WTC11 (cell line): ENCODE measurements around the gene MAP3K1.

Experiments
- ELF4 ChIP-seq: sonication (generic); formaldehyde crosslinking; IDR thresholded peaks from 2 replicates; pipeline ENCODE4 v1.8.1; 2022; ENCODE audit warnings: low read depth, mild to moderate bottlenecking, moderate library complexity, missing genetic modification reagents
- NFYB ChIP-seq: sonication (generic); formaldehyde crosslinking; conservative IDR thresholded peaks from 2 replicates; pipeline ENCODE4 v1.8.0; 2022; ENCODE audit warnings: low read depth, missing genetic modification reagents
- TF ChIP-seq, protein P1 (sequence below): sonication (generic); formaldehyde crosslinking; IDR thresholded peaks from 2 replicates; pipeline ENCODE4 v1.8.1; 2022; ENCODE audit warnings: mild to moderate bottlenecking, missing genetic modification reagents, moderate library complexity, borderline replicate concordance
- TF ChIP-seq, protein P2 (sequence below): sonication (generic); formaldehyde crosslinking; conservative IDR thresholded peaks from 2 replicates; pipeline ENCODE4 v1.8.1; 2023; ENCODE audit warnings: mild to moderate bottlenecking, low read depth, missing genetic modification reagents, moderate library complexity
- TF ChIP-seq, protein P3 (sequence below): fragments of 200-600 bp; IDR thresholded peaks from 2 replicates; pipeline ENCODE4 v1.8.0; 2022; ENCODE audit warnings: antibody characterized with exemption
- TF ChIP-seq, protein P4 (sequence below): fragments of 250-450 bp; sonication (Bioruptor Pico); conservative IDR thresholded peaks from 2 replicates; pipeline ENCODE4 v1.9.0; 2021; ENCODE audit warnings: mild to moderate bottlenecking

DNA sequence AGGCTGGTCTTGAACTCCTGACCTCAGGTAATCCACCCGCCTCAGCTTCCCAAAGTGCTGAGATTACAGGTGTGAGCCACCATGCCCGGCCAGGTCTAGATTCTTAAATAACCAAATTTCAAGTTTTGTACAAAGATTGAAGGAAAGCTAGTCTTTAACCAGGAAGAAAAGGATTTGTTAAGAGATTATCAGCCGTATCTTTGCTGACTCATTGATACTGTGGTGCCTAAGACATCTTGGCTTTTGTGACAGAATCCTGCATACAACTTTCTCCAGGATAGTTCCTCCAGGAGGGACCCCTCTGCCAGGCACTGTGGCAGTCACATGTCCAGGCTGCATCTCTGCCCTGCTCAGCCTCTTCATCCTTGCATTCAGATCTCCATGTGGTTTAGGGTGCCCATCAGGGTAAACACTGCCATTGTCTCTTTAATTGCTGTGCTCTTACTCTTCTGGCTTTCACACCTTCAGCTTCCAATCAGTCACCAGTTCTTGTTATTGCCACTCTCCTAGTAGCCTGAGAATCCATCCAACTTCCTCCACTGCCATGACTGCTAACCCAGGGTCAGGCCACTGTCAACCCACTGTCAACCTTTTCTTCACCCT is 10.0 kb downstream of the MAP3K1 start:
- TF ChIP-seq ELF4 (CRISPR knock-in tag), result no peak
- TF ChIP-seq, protein P1, sequence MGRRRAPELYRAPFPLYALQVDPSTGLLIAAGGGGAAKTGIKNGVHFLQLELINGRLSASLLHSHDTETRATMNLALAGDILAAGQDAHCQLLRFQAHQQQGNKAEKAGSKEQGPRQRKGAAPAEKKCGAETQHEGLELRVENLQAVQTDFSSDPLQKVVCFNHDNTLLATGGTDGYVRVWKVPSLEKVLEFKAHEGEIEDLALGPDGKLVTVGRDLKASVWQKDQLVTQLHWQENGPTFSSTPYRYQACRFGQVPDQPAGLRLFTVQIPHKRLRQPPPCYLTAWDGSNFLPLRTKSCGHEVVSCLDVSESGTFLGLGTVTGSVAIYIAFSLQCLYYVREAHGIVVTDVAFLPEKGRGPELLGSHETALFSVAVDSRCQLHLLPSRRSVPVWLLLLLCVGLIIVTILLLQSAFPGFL (CRISPR knock-in tag), result no peak
- TF ChIP-seq, protein P2, sequence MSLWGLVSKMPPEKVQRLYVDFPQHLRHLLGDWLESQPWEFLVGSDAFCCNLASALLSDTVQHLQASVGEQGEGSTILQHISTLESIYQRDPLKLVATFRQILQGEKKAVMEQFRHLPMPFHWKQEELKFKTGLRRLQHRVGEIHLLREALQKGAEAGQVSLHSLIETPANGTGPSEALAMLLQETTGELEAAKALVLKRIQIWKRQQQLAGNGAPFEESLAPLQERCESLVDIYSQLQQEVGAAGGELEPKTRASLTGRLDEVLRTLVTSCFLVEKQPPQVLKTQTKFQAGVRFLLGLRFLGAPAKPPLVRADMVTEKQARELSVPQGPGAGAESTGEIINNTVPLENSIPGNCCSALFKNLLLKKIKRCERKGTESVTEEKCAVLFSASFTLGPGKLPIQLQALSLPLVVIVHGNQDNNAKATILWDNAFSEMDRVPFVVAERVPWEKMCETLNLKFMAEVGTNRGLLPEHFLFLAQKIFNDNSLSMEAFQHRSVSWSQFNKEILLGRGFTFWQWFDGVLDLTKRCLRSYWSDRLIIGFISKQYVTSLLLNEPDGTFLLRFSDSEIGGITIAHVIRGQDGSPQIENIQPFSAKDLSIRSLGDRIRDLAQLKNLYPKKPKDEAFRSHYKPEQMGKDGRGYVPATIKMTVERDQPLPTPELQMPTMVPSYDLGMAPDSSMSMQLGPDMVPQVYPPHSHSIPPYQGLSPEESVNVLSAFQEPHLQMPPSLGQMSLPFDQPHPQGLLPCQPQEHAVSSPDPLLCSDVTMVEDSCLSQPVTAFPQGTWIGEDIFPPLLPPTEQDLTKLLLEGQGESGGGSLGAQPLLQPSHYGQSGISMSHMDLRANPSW, result no peak
- TF ChIP-seq, protein P3, sequence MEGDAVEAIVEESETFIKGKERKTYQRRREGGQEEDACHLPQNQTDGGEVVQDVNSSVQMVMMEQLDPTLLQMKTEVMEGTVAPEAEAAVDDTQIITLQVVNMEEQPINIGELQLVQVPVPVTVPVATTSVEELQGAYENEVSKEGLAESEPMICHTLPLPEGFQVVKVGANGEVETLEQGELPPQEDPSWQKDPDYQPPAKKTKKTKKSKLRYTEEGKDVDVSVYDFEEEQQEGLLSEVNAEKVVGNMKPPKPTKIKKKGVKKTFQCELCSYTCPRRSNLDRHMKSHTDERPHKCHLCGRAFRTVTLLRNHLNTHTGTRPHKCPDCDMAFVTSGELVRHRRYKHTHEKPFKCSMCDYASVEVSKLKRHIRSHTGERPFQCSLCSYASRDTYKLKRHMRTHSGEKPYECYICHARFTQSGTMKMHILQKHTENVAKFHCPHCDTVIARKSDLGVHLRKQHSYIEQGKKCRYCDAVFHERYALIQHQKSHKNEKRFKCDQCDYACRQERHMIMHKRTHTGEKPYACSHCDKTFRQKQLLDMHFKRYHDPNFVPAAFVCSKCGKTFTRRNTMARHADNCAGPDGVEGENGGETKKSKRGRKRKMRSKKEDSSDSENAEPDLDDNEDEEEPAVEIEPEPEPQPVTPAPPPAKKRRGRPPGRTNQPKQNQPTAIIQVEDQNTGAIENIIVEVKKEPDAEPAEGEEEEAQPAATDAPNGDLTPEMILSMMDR, result no peak
- TF ChIP-seq, protein P4, sequence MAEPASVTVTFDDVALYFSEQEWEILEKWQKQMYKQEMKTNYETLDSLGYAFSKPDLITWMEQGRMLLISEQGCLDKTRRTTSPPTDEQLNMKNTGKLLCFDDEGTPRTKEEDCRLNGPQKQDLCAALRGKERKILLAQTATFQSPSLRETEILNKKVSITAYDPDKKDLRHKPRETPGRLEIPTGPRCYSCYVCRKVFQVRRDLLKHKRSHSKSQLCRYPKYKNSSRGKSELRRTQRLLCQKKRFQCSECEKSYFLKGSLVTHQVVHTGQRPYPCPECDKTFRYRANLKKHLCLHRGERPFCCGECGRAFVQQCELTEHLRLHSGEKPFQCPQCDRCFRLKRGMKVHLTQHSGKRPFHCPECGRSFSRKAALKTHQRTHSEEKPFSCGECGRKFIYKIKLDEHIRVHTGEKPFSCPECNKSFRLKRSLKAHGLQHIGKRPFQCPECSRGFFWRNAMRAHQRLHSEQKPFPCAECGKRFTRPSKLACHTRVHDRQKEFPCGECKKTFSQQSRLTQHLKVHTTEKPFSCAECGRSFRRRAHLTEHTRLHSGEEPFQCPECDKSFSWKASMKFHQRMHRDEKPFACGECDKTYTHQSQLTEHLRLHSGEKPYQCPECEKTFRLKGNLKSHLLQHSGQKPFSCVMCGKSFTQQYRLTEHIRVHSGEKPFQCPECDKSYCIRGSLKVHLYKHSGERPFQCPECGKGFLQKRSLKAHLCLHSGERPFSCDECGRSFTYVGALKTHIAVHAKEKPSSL (CRISPR knock-in tag), result no peak
- TF ChIP-seq NFYB (CRISPR knock-in tag), result no peak
